ENCODE measurements around the gene MAPK1.

DNA sequence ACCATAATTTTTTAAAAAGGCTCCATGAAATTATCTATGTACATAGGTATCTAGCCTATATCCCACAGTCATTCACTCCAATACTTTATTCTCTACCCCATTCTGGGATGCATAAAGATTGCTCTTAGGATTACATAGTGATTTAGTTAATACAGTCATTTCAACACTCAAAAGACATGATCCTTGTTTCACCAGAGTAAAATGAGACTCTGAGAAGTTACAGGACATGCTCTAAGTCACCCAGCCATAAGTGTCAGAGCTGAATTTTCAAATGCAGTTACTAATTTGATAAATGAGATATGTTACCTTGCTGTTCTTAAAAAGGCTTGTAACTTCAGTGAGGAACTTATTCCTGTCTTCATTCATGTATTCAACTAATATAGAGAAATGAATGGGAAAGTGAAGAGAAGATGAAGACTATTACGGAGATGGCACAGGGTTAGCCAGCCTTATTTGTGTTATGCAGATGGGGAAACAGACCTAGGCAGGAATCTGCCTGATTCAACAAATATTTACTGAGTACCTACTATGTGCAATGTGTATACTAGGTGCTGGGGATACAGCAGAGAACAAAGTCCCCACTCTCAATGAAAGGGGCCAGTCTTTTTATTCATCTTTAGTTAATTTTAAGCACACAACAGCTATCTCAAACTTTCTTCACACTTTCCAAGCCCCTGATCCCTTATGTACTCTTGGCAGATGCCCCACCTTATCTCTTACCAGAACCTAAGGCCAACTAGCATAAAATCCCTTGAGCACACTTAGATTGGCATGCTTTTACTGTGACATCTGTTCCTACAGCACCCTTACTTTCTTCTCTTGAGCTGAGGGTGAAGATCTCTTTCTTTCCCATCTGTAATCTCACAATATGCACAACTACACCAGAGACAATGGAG lies 21.6 kb downstream of the MAPK1 start:
- TF ChIP-seq POLR2AphosphoS5 (IDR thresholded peaks at IDR 0.05; ENCODE audit: borderline replicate concordance, low read depth, low read length), result no peak
- TF ChIP-seq EZH2 (IDR thresholded peaks at IDR 0.05), result no peak

All from SK-N-MC (cell line).